ENCODE data around the gene KLHL17. TPM values are rescaled to one million over a fixed set of nuclear protein-coding genes. Genes with fewer than 3 reads are reported as not detected.
A peak's percentile ranks its signal among the peaks of the same experiment; 100 is the strongest.

Gene KLHL17
- total RNA-seq, 1 experiment from 2014 or later = 32.1 TPM

- Histone ChIP-seq H3K9me2 (replicated peaks; ENCODE audit: low read length) (no peaks in the 10 kb centered on the region), H4K20me1 (ENCODE audit: low read length) (no peaks in the 10 kb centered on the region), H3K4me1 (ENCODE audit: insufficient read depth, low read length) (peaks cover 10% of the 10 kb centered on the region), H3K4me2 (ENCODE audit: low read length) (peak overlapping the region; percentile 38), H3K79me2 (ENCODE audit: low read length) (no peaks in the 10 kb centered on the region), H3K27ac (ENCODE audit: low read length) (no peak overlapping the region), H2AFZ (ENCODE audit: low read length) (no peak overlapping the region), H3K4me3 (ENCODE audit: low read length) (no peak overlapping the region), H3K36me3 (ENCODE audit: low read depth, low read length) (no peaks in the 10 kb centered on the region), H3K9ac (ENCODE audit: low read length) (no peak overlapping the region), H3F3A (ENCODE audit: low read length, unreplicated experiment) (no peaks in the 10 kb centered on the region), H3K9me3 (ENCODE audit: low read length) (no peaks in the 10 kb centered on the region), H3K27me3 (ENCODE audit: low read length) (peaks cover 85% of the 10 kb centered on the region)
- no peak for ATAC-seq
- ChIA-PET POLR2A (ENCODE audit: unreplicated experiment) (no interaction called here), CTCF (interaction anchor here (0.7 kb wide), 1 partner anchor 17 kb away, joined by 3 read pairs; no protein-coding TSS in a partner anchor)
- no peak for DNase-seq
- intact Hi-C loops (cut with micrococcal nuclease) = loop anchor here (2.0 kb wide), 1 partner anchor 18 kb away; no protein-coding TSS in a partner anchor
- no peak for TF ChIP-seq CTCF (conservative IDR thresholded peaks at IDR 0.05; ENCODE audit: low read depth, low read length)
- TF ChIP-seq EZH2phosphoT487 (IDR thresholded peaks at IDR 0.05; ENCODE audit: borderline replicate concordance, low read length) = no peak
- TF ChIP-seq EZH2 (IDR thresholded peaks at IDR 0.05; ENCODE audit: low read length, unreplicated experiment) = no peak
- BruUV-seq (replicated peaks) = no TSS peak
Observed at GRCh38 chr1:920521-920920, 39.9 kb upstream of the KLHL17 start.

- CTCF ChIA-PET = interaction anchor here (0.7 kb wide), 1 partner anchor 17 kb away, joined by 3 read pairs; no protein-coding TSS in a partner anchor
Observed at GRCh38 chr1:921011-921837, 39.2 kb upstream of the KLHL17 start.

More at GRCh38 chr1:921011-921837, 39.2 kb upstream of the KLHL17 start:
- Histone ChIP-seq H4K20me1 (ENCODE audit: low read length) (no peaks in the 10 kb centered on the region), H3F3A (ENCODE audit: low read length, unreplicated experiment) (no peaks in the 10 kb centered on the region), H3K9ac (ENCODE audit: low read length) (no peak overlapping the region), H3K27me3 (ENCODE audit: low read length) (peaks cover 85% of the 10 kb centered on the region), H3K4me1 (ENCODE audit: insufficient read depth, low read length) (peaks cover 10% of the 10 kb centered on the region), H3K4me2 (ENCODE audit: low read length) (peak overlapping the region; percentile 38), H3K9me2 (replicated peaks; ENCODE audit: low read length) (no peaks in the 10 kb centered on the region), H2AFZ (ENCODE audit: low read length) (no peak overlapping the region), H3K9me3 (ENCODE audit: low read length) (no peaks in the 10 kb centered on the region), H3K79me2 (ENCODE audit: low read length) (no peaks in the 10 kb centered on the region), H3K4me3 (ENCODE audit: low read length) (no peak overlapping the region), H3K27ac (ENCODE audit: low read length) (no peak overlapping the region), H3K36me3 (ENCODE audit: low read depth, low read length) (no peaks in the 10 kb centered on the region)
- no TSS peak for BruUV-seq (replicated peaks)
- DNase-seq = peak; percentile 68
- TF ChIP-seq CTCF (conservative IDR thresholded peaks at IDR 0.05; ENCODE audit: low read depth, low read length) (peak; percentile 34; the same call in 1 of the 2 replicates), EZH2phosphoT487 (IDR thresholded peaks at IDR 0.05; ENCODE audit: borderline replicate concordance, low read length) (no peak), EZH2 (IDR thresholded peaks at IDR 0.05; ENCODE audit: low read length, unreplicated experiment) (no peak)
- ATAC-seq = peak; percentile 44
- intact Hi-C loops (cut with micrococcal nuclease) = loop anchor here (2.0 kb wide), 1 partner anchor 18 kb away; no protein-coding TSS in a partner anchor
- POLR2A ChIA-PET (ENCODE audit: unreplicated experiment) = no interaction called here

Measured in PC-3 (cell line).